GM19328 (cell line): ENCODE data around the gene DCST2.
"Not testable (repeated sequence)": the region's sequence is repeated elsewhere in the genome, so short reads cannot be mapped to it uniquely, and the experiment has no call there.

Source experiments
- ATAC-seq: cut with Tn5 transposase; IDR thresholded peaks from one replicate; pipeline ENCODE4 v1.9.1; 2021; ENCODE audit warnings: mild to moderate bottlenecking, moderate library complexity; ENCODE audit not compliant: unreplicated experiment

Gene DCST2

GRCh38 chr1:155000726-155001424 is 32.7 kb downstream of the DCST2 start:
- ATAC-seq, result peak; percentile 43

DNA sequence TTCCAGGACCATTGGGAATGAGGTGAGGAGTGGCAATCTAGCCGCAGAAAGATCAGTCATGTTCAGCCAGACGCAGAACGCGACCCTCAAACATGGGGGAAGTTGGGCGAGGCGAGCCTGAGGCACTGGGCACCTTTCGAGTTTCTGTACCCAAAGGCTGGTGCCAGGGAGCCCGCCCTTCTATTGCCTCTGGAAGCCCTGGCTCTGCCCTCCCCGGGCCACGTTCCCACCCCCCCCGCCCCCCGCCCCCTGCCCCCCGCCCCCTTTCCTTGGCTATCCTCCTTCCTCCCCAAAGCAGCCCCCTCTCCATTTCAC is 33.2 kb downstream of the DCST2 start:
- ATAC-seq, result no peak

- no peak for ATAC-seq
These were observed 33.8 kb downstream of the DCST2 start for GRCh38 chr1:154999571-155000410.

- no peak for ATAC-seq
These were observed 34.6 kb downstream of the DCST2 start for GRCh38 chr1:154998818-154999570.

DNA sequence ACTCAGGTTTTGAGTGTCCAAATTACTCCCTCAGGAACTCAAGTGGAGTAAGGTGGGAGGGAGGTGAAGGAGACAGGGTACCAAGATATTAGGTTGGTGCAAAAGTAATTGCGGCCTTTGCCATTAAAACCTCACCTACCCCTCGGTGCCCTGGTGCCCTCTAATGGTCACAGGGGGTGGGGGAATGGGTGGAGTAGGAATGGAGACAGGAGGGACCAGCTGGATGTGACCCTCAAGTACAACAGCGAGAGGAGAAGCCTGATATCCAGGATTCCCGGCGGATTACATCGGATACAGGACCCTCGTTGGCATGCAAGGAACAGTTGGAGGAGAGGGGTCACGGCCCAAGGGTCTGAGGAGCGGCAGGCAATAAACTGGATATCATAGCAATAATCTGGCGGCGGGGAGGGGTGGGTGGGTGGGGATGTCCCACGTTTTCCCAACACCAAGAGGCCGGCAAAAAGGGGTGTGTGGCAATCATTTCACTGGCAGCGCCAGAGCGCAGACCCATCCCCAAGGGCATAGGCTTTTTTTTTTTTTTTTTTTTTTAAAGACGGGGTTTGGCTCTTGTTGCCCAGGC is 35.3 kb downstream of the DCST2 start:
- no peak for ATAC-seq

DNA sequence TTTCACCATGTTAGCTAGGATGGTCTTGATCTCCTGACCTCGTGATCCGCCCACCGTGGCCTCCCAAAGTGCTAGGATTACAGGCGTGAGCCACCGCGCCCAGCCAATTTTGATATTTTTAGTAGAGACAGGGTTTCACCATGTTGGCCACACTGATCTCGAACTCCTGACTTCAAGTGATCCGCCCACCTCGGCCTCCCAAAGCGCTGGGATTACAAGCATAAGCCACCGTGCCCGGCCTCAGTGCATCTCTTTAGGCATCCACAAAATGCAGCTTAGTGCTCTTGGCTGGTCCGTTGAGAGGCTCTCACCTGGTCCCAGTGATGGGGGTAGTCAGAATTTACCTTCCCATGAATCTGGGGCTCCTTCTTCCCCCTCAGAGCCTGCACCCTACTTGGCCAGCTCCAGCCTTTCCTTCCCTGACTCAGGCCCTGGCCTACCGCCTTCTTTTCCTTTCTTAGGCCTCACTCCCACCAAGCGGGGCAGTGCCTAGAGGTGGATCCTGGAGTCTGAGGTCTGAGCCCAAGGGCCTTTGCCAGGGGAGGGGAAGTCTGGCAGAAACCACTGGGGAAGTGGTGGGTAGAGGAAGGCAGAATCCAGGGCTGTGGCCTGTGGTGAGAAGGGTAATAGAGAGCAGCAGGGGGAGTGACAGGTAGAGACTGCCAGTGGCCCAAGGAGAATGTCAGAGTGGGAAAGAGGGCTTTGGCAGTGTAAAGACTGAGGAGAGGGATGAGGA is 36.4 kb downstream of the DCST2 start:
- ATAC-seq, result no peak

GRCh38 chr1:154995301-154995983 is 38.1 kb downstream of the DCST2 start:
- not testable (repeated sequence) for ATAC-seq

- ATAC-seq, result no peak
These were observed 39.0 kb downstream of the DCST2 start for GRCh38 chr1:154994591-154994990.

DNA sequence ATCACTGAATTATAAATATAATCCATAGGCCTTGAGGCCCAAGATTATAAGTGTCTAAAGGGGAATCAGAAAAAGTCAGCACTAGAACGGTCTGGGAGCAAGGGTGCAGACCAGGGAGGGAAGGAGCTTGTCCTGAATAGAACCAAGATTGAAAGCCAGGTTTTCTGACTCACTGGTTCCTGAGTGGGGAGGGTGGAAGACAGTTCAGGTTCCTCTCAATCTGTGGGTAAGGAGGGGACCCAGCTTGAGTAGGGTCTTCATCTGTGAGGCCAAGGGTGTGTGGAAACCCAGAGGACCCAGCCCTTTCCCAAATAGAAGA is 39.4 kb downstream of the DCST2 start:
- no peak for ATAC-seq

DNA sequence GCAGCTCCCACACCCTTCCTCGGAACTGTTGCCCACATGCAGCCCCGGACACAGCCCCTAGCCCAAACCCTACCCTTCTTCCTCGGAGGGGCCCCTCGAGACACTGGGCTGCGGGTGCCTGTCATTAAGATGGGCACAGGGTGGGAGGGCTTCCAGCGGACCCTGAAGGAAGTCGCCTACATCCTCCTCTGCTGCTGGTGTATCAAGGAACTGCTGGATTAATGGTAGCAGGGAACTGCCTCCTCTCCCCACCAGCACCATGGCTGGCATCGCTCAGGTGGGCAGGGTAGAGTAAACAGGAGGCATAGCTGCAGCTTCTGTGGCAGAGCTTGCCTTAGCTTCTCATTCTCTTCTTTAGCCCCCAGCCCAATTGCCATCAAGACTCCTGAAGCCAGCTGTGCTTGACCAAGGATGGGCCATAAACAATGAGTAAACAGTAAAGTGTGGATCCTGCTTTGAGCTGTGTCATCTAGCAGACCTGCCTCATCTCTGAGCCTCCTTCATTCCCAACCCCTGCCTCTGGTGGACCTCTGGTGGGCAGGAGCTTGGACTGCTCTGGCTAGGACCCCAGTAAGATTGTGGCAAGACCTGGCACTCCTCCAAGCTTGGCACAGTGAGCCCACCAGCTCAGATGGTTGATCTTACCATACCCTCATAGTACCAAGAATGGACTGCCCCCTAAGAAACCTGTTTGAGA is 39.9 kb downstream of the DCST2 start, which contains the start of gene LENEP:
Gene LENEP, plus strand, starts transcription at position 15 of the 697 bp plus-strand sequence. Its CDS starts 22 bp downstream, at position 37.
- ATAC-seq, result no peak

DNA sequence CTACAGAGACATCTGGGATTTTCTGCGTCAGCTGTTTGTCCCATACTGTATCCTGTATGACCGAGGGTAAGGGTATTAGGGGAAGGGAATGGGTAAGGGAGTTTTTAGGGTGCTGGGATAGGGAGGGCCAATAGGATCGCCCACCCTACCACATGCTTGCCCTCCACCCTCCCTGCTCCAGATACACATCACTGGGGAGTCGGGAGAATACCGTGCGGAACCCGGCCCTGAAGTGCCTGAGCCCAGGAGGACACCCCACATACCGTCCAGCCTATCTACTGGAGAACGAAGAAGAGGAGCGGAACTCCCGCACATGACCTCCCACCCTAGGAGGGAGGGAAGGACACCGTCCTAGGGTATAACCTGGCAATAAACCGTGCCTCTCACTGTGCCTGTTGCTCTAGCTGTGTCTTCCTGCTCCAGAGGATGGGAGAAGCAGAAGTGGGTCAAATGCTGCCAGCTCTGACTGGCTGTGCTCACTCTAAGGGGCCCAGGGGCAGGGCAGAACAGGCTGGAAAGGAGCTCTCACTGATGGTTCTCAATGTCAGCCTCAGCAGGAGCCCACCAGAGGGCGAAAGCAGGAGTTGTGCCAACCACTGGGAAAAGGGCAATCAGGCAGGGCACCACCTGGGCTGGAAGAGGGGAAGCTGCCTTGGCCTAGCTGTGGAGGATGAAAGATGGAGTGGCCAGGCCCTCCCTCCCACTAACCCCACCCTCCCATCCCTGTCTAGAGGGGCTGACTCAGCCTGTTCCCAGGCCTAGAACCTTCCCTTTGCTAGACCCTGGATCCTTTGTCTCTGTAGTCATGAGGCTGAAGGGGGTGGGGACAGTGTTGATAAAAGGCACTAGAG is 40.6 kb downstream of the DCST2 start:
- ATAC-seq, result no peak

DNA sequence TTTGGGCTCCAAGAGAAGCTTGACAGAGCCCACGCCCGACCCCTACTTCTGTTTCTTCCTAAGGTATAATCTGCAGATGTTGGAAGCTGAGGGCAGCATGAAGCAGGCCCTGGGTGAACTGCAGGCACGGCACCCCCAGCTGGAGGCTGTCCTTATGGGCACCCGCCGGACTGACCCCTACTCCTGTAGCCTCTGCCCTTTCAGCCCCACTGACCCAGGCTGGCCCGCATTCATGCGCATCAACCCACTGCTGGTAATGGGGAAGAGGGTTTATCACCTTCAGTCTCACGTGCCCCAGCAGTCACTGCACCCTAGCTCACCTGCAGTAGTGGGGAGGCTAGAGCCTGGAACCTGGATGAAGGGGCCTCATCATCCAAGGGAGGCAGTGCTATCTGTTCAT is 43.3 kb downstream of the DCST2 start:
- no peak for ATAC-seq

- no peak for ATAC-seq
These were observed 44.3 kb downstream of the DCST2 start for GRCh38 chr1:154989195-154989860.

DNA sequence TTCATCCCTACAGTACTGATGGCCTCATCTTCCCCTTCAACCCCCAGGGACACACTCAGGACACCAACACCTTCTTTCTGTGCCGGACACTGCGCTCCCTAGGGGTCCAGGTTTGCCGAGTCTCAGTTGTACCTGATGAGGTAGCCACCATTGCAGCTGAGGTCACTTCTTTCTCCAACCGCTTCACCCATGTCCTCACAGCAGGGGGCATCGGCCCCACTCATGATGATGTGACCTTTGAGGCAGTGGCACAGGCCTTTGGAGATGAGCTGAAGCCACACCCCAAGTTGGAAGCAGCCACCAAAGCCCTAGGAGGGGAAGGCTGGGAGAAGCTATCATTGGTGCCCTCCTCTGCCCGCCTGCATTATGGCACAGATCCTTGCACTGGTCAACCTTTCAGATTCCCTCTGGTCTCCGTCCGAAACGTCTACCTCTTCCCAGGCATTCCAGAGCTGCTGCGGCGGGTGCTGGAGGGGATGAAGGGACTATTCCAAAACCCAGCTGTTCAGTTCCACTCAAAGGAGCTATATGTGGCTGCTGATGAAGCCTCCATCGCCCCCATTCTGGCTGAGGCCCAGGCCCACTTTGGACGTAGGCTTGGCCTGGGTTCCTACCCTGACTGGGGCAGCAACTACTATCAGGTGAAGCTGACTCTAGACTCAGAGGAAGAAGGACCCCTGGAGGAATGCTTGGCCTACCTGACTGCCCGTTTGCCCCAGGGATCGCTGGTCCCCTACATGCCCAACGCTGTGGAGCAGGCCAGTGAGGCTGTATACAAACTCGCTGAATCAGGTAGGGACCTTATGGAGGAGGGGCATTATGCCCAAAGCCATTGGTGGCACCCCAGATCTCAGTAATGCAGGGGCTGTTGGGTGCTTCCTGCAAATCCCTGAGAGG is 45.3 kb downstream of the DCST2 start:
- ATAC-seq, result no peak

DNA sequence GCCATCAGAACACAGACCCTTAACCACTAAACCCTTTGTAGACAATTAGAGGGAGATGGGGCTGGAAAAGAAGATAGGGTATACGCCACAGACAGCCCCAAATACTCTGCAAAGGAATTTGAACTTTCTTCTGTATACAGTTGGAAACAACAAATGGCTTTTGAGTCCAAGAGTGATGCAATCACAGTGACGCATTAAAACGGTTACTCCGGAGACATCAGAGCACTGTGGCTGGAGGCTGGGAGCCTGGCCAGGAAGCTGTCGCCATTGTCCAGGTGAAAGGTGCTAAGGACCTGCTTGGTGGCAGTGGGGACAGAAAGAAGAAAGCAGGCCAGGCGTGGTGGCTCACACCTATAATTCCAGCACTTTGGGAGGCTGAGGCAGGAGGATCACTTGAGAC is 46.3 kb downstream of the DCST2 start:
- no peak for ATAC-seq

GRCh38 chr1:154986736-154987135 is 46.8 kb downstream of the DCST2 start:
- not testable (repeated sequence) for ATAC-seq
